Glutamatergic neuron (in vitro differentiated cells): ENCODE data around the gene TMEM266. TPM values are rescaled to one million over a fixed set of nuclear protein-coding genes. Genes with fewer than 3 reads are reported as not detected.

ENCODE experiments used
- DNase-seq: peaks from one replicate; pipeline ENCODE4 v3.0.0; 2022
- H3K27ac Mint-ChIP-seq: one replicate; pipeline ENCODE4 v1.8.0; 2020; ENCODE audit warnings: mild to moderate bottlenecking, mixed read lengths, inconsistent platforms; ENCODE audit not compliant: unreplicated experiment
- H3K27me3 Mint-ChIP-seq: one replicate; pipeline ENCODE4 v1.8.0; 2020; ENCODE audit warnings: mild to moderate bottlenecking, moderate library complexity, mixed read lengths, inconsistent platforms; ENCODE audit not compliant: unreplicated experiment
- H3K36me3 Mint-ChIP-seq: one replicate; pipeline ENCODE4 v1.8.0; 2020; ENCODE audit warnings: mild to moderate bottlenecking, mixed read lengths, inconsistent platforms; ENCODE audit not compliant: unreplicated experiment
- H3K4me1 Mint-ChIP-seq: one replicate; pipeline ENCODE4 v1.8.0; 2020; ENCODE audit warnings: mild to moderate bottlenecking, low read depth, mixed read lengths, inconsistent platforms; ENCODE audit not compliant: unreplicated experiment
- H3K4me3 Mint-ChIP-seq: one replicate; pipeline ENCODE4 v1.8.0; 2020; ENCODE audit warnings: mild to moderate bottlenecking, mixed read lengths, inconsistent platforms; ENCODE audit not compliant: unreplicated experiment
- H3K9me3 Mint-ChIP-seq: one replicate; pipeline ENCODE4 v1.8.0; 2020; ENCODE audit warnings: mild to moderate bottlenecking, moderate library complexity, mixed read lengths, inconsistent platforms; ENCODE audit not compliant: unreplicated experiment
- CTCF ChIP-seq: fragments of 200-600 bp; sonication (generic); IDR thresholded peaks from one replicate; pipeline ENCODE4 v1.5.0; 2021; ENCODE audit not compliant: partially characterized antibody, unreplicated experiment
- total RNA-seq: library from RNA; stranded (reverse); fragmentation: NEBNext Ultra II Directional; extraction: Animal tissue kit (Norgen Biotek cat#: 25700); gene quantifications from one replicate; pipeline ENCODE4 v1.2.1, GENCODE V29; 2021; ENCODE audit not compliant: unreplicated experiment

TMEM266 gene
- total RNA-seq, 1 donor from 2014 or later, result 1.3 TPM

GRCh38 chr15:76100361-76100760 lies 40.6 kb downstream of the TMEM266 start:
- H3K4me1 Mint-ChIP-seq, result no peaks in the 10 kb centered on the region
- H3K4me3 Mint-ChIP-seq, result no peak overlapping the region
- no peak overlapping the region for H3K27ac Mint-ChIP-seq
- no peaks in the 10 kb centered on the region for H3K27me3 Mint-ChIP-seq
- no peak for DNase-seq
- H3K36me3 Mint-ChIP-seq, result peaks cover 10% of the 10 kb centered on the region
- no peaks in the 10 kb centered on the region for H3K9me3 Mint-ChIP-seq
- TF ChIP-seq CTCF, result no peak

- Mint-ChIP-seq H3K27me3 (no peaks in the 10 kb centered on the region), H3K4me3 (no peak overlapping the region), H3K36me3 (peaks cover 10% of the 10 kb centered on the region), H3K4me1 (no peaks in the 10 kb centered on the region), H3K9me3 (peaks cover 1% of the 10 kb centered on the region), H3K27ac (no peak overlapping the region)
- TF ChIP-seq CTCF, result no peak
- DNase-seq, result no peak
Measured at GRCh38 chr15:76101655-76102054, 41.9 kb downstream of the TMEM266 start.

GRCh38 chr15:76105391-76105790 lies 45.6 kb downstream of the TMEM266 start:
- no peak for TF ChIP-seq CTCF
- DNase-seq, result no peak
- Mint-ChIP-seq H3K27me3 (no peaks in the 10 kb centered on the region), H3K27ac (no peak overlapping the region), H3K4me3 (no peak overlapping the region), H3K36me3 (no peaks in the 10 kb centered on the region), H3K9me3 (peaks cover 3% of the 10 kb centered on the region), H3K4me1 (no peaks in the 10 kb centered on the region)

- TF ChIP-seq CTCF, result no peak
- no peak overlapping the region for H3K4me3 Mint-ChIP-seq
- DNase-seq, result no peak
- no peaks in the 10 kb centered on the region for H3K36me3 Mint-ChIP-seq
- peaks cover 3% of the 10 kb centered on the region for H3K9me3 Mint-ChIP-seq
- no peaks in the 10 kb centered on the region for H3K27me3 Mint-ChIP-seq
- no peak overlapping the region for H3K27ac Mint-ChIP-seq
- H3K4me1 Mint-ChIP-seq, result no peaks in the 10 kb centered on the region
Measured at GRCh38 chr15:76105911-76106310, 46.1 kb downstream of the TMEM266 start.

GRCh38 chr15:76107169-76107568 lies 47.4 kb downstream of the TMEM266 start:
- Mint-ChIP-seq H3K27ac (no peak overlapping the region), H3K4me1 (no peaks in the 10 kb centered on the region)

More at GRCh38 chr15:76107169-76107568, 47.4 kb downstream of the TMEM266 start:
- no peak for DNase-seq
- H3K27me3 Mint-ChIP-seq, result no peaks in the 10 kb centered on the region
- no peak for TF ChIP-seq CTCF
- peaks cover 3% of the 10 kb centered on the region for H3K9me3 Mint-ChIP-seq
- no peaks in the 10 kb centered on the region for H3K36me3 Mint-ChIP-seq
- no peak overlapping the region for H3K4me3 Mint-ChIP-seq
